NCI-H1092 treated with DMSO at 0.1 percent for 48 hours (cell line): ENCODE data around the gene CLDN3.

Experiments used
- DNase-seq: peaks from one replicate; lab custom pipeline; 2025; lab: John Stamatoyannopoulos, UW

Gene CLDN3

GRCh38 chr7:73770860-73771670, 995 bp upstream of the CLDN3 start:
- DNase-seq = no peak

GRCh38 chr7:73769481-73770001, 529 bp downstream of the CLDN3 start:
- peak; percentile 65 for DNase-seq

DNA sequence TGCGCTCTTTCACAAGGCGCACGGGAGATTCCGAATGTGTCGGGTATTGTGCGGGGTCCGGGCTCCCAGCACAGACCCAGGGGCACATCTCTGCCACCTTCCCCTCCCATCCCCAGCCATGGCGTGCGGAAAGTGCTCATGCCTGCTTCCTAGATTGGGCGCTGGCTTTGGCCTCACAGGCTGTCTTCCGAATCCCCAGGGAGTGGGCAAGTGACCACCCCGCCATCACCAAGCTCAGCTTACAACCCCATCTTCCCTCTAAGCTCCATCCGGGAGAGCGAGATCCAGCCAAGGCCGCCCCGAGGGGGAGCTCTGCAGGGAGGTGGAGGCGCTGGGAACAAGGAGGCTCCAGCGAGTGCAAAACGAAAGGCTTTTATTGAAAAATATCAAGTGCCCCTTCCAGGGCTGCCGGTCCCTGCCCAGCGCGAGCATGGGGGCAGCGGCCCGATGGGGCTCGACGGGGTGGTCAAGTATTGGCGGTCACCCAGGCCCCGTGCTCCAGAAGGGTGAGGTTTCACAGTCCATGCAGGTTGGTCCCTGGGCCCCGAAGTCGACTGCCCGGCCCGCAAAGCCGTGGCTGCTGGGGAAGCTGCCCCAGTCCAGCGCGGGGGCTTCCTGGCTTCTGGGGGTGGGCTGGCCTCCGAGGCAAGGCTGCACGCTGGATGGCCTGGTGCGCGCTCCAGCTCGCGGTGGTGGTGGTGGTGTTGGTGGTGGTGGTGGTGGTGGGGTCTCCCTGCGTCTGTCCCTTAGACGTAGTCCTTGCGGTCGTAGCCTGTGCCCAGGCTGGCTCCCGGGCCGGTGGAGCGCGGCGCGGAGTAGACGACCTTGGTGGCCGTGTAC, 1.2 kb downstream of the CLDN3 start:
- no peak for DNase-seq

GRCh38 chr7:73766556-73767229, 3.4 kb downstream of the CLDN3 start:
- no peak for DNase-seq

GRCh38 chr7:73762659-73762999, 7.4 kb downstream of the CLDN3 start:
- DNase-seq = no peak

DNA sequence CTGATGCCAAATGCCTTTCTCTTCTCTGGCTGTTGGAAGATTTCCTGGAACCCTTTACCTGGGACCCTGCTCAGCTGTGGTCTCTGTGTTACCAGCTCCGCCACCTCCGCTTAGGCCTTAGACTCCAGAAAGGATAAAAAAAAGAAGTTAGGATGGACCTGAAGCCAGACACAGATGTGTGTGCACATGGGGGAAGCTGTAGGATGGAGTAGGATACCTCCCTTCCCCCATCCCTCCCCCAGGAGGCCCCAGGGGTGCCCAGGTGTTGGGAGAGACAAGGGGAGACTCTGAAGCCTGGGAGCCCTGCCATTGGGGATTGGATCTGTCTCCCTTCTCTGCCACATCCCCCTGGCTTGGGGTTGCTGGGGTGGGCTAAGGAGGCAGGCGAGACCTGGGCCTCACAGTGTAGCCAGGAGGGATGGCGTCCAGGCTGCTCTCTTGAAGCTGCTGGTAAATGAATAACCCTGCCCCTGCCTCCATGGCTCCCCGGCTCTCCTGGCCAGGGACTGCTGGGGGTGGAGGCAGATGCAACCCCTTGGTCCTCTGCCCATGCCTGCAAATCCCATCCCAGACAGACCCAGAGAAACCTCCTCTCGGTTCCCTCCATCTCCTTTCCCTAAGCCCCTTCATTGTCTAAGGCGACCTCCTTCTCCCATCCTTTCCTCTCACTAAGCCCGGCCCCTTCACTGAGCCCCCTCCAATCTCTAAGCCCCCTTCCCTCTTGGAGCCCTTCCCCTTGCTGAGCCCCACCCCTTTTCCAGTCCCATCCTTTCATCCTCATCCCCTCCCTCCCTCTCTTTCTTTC, 8.0 kb downstream of the CLDN3 start:
- no peak for DNase-seq

DNA sequence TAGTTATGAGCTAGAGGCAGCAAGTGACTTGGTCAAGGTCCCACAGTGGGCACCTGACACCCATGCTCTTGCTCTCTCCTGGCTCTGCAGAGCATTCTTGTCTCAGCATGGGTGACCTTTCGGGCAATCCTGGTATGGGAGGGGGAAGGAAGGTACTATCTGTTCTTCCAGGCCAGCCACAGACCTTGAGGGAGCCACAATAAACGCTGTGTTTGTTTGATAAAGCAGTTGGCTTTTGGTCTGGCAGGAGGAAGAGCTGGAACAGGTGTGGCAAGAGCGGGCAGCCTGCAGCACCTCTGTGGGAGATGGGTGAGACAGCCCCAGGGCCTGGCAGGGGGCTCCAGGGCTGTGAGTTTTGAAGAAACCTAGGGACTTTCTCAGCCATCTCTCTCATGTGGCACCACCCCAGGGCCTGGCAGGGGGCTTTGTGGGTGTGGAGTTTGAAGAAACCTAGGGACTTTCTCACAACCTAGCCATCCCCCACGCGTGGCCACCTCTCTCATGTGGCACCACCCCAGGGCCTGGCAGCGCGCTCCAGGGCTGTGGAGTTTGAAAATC, 11.4 kb downstream of the CLDN3 start:
- no peak for DNase-seq

- DNase-seq = no peak
Observed at GRCh38 chr7:73749931-73750776, 19.9 kb downstream of the CLDN3 start.

- peak; percentile 62 for DNase-seq
Observed at GRCh38 chr7:73746378-73746777, 23.7 kb downstream of the CLDN3 start.

DNA sequence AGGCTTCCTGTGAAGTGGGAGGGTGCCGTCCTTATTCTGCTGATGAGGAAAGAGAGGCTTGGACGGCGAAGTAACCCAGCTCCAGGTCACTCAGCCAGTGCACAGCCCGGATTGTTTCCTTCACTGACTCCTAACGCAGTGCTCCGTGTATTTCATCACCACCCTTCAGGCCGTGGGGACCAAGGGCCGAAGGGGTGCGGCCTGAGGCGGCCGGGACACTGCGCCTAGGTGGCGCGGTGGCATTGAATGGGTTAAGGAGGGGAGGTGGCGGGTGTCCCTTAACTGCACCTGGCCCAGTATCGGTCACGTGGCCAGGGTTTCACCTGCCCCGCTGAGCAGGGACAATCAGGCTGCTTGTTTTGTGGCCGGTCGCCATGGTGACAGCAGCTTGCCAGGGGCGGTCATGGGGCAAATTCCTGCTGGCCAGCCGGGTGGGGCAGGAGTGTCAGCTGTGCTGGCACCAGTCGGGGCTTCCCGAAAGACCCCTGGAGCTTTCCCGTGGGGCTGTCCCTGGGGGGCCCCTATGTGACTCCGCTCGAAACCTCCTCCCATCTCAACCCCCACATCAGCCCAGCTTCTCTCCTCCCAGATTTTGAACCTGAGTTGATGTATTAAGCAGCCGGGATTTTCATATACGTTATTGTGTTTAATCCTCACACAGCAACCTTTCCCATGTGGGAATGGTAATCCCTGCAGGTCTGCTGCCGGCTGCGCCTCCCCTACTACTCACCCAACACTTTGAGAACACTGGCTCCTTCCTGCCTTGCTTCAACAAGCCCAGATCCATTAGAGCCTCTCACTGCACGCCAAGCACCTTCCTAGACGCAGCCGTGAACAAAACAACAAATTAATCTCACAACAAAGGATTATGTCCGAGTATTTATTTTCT, 27.1 kb downstream of the CLDN3 start:
- peak; percentile 97 for DNase-seq

GRCh38 chr7:73742338-73742752, 27.7 kb downstream of the CLDN3 start:
- no peak for DNase-seq

DNA sequence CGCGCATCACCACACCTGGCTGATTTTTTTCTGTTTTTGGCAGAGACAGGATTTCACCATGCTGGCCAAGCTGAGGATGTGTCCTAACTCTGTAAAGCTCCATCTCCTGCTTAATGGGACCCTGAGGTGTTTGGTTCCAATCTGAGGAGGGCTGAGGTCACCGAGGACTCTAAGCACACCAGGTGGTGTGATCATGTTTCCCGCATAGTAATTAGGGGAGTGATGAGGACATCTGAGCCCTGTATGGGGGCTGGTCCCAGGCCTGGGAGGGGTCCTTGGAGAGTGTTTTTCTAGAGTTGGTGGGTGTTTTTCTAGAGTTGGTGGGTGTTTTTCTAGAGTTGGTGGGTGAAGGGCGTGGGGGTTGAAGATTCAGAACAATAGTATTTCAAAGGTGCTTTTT, 28.5 kb downstream of the CLDN3 start:
- peak; percentile 79 for DNase-seq

GRCh38 chr7:73740771-73741170, 29.3 kb downstream of the CLDN3 start:
- DNase-seq = no peak

GRCh38 chr7:73740212-73740611, 29.9 kb downstream of the CLDN3 start:
- DNase-seq = no peak

GRCh38 chr7:73739387-73739767, 30.7 kb downstream of the CLDN3 start:
- DNase-seq = no peak

GRCh38 chr7:73738612-73739386, 31.3 kb downstream of the CLDN3 start, which contains the start of gene ABHD11:
Gene ABHD11 (minus strand): TSS chr7:73738802. CDS start chr7:73738770, 32 bp downstream.
- peak; percentile 99 for DNase-seq

DNA sequence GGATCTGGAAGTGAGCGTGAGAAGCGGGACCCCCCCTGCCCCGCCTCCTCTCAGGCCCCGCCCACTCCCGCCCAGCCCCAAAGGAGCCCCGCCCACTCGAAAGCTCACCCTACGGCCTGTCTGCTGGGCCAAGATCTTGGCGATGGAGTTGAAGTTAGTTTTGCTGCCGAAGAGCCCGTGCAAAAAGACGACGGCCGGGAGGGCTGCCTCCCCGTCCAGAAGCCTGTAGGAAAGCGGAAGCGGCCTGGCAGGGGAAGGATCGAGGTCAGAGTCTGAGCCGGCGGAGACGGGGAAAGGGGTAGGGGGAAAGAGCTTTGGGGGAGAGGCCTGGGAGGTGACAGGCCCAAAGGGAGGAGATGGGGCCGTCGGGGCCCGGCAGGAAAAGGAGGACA, 31.9 kb downstream of the CLDN3 start:
- DNase-seq = peak; percentile 44

- DNase-seq = no peak
Observed at GRCh38 chr7:73737491-73738219, 32.4 kb downstream of the CLDN3 start.
